Psoas muscle (tissue), 8 donors: ENCODE data around the gene FBXO4. TPM values are rescaled to one million over a fixed set of nuclear protein-coding genes. Genes with fewer than 3 reads are reported as not detected.

ENCODE experiments used
- ATAC-seq, 4 donors: fragments of 200-7000 bp; cut with Tn5 transposase; one replicate each; pipeline ENCODE4 v1.9.1; 2020; ENCODE audit warnings: moderate library complexity in 3 of 4, mild to moderate bottlenecking in 2 of 4
- DNase-seq, 2 donors: peaks; one replicate each; pipeline ENCODE4 v3.0.0-alpha.2; 2020
- H3K27ac ChIP-seq: fragments of 200-600 bp; one replicate; pipeline ENCODE4 v1.8.0; 2022
- H3K27me3 ChIP-seq, 3 donors: fragments of 200-600 bp in 1 of 3; one replicate each; pipeline versions ENCODE4 v1.6.1 to v1.8.0; 2013 to 2022; ENCODE audit warnings: low read length in 2 of 3, mild to moderate bottlenecking in 2 of 3, moderate library complexity in 1 of 3; ENCODE audit not compliant: insufficient read depth in 3 of 3
- H3K36me3 ChIP-seq, 2 donors: fragments of 200-600 bp in 1 of 2; one replicate each; pipeline versions ENCODE4 v1.6.1 to v1.8.0; 2013 to 2022; ENCODE audit warnings: low read depth in 1 of 2, mild to moderate bottlenecking in 1 of 2, moderate library complexity in 1 of 2; ENCODE audit not compliant: insufficient read depth in 1 of 2
- H3K4me1 ChIP-seq: fragments of 200-600 bp; one replicate; pipeline ENCODE4 v1.8.0; 2022
- H3K4me3 ChIP-seq: fragments of 200-600 bp; one replicate; pipeline ENCODE4 v1.8.0; 2022; ENCODE audit warnings: mild to moderate bottlenecking
- H3K9me3 ChIP-seq: fragments of 200-600 bp; one replicate; pipeline ENCODE4 v1.8.0; 2022
- CTCF ChIP-seq: fragments of 200-600 bp; IDR thresholded peaks from one replicate; pipeline ENCODE4 v1.8.0; 2022; ENCODE audit warnings: antibody characterized with exemption
- whole genome bisulfite sequencing, 3 donors: extraction: QIAGEN DNeasy Blood & Tissue Kit; methylation state at CpG; one replicate each; pipeline versions ENCODE4 v1.1.6 to v1.1.7; 2013; 5-methylcytosine and 5-hydroxymethylcytosine counted together
- intact Hi-C, 2 donors: fragments of 100-400 bp; cut with DNase I; formaldehyde crosslinking; loops; one replicate each; pipeline versions ENCODE4 v1.11.0 to v1.14.2; 2022
- polyA plus RNA-seq, 3 donors: library from polyadenylated mRNA; stranded (reverse); fragments of 200-250 nt; gene quantifications; one replicate each; pipeline ENCODE4 v1.2.3, GENCODE V29; 2013
- total RNA-seq, 4 donors: library from RNA; stranded (reverse); fragmentation: NEBNext Ultra II Directional in 2 of 4; extraction: Animal tissue kit (Norgen Biotek cat#: 25700) in 2 of 4; gene quantifications; one replicate each; pipeline versions ENCODE4 v1.2.1 to v1.2.4, GENCODE V29; 2021 to 2023
- donor health status: healthy with polysubstance abuse.
- donor health status: DM: no; HTN: no; CAD: no; lungs with moderate emphysema.
- donor health status: Bipolar disorder and iron deficiency.
- donor health status: healthy.
- donor health status: DM: yes; HTN: yes; CAD: no.
- donor health status: DM: no; HTN: no; CAD: no.
- donor health status: DM: no; HTN: no; CAD: no.
- donor health status: DM: yes; HTN: yes; CAD: no.

FBXO4 gene
- total and polyA plus RNA-seq, 7 donors, result 1.2 to 4.3 (median 2.6) TPM

GRCh38 chr5:41903382-41903891 lies 21.6 kb upstream of the FBXO4 start:
- WGBS, 3 donors, result 41 to 44% (median 43%) methylated on average over 8 of the region's 8 CpGs
- Histone ChIP-seq H3K9me3 (no peaks in the 10 kb centered on the region), H3K27me3 (no peaks in the 10 kb centered on the region), H3K27ac (peak overlapping the region; percentile 95), H3K36me3 (peaks cover 0 to 10% of the 10 kb centered on the region in 2 donors), H3K4me3 (peak overlapping the region; percentile 87), H3K4me1 (peaks cover 42% of the 10 kb centered on the region)
- intact Hi-C loops, result loop anchor here in 1 of 2 donors (5.0 kb wide), 1 partner anchor 36 kb away; no protein-coding TSS in a partner anchor
- no peak for TF ChIP-seq CTCF
- no peak for DNase-seq
- ATAC-seq, result no peak

DNA sequence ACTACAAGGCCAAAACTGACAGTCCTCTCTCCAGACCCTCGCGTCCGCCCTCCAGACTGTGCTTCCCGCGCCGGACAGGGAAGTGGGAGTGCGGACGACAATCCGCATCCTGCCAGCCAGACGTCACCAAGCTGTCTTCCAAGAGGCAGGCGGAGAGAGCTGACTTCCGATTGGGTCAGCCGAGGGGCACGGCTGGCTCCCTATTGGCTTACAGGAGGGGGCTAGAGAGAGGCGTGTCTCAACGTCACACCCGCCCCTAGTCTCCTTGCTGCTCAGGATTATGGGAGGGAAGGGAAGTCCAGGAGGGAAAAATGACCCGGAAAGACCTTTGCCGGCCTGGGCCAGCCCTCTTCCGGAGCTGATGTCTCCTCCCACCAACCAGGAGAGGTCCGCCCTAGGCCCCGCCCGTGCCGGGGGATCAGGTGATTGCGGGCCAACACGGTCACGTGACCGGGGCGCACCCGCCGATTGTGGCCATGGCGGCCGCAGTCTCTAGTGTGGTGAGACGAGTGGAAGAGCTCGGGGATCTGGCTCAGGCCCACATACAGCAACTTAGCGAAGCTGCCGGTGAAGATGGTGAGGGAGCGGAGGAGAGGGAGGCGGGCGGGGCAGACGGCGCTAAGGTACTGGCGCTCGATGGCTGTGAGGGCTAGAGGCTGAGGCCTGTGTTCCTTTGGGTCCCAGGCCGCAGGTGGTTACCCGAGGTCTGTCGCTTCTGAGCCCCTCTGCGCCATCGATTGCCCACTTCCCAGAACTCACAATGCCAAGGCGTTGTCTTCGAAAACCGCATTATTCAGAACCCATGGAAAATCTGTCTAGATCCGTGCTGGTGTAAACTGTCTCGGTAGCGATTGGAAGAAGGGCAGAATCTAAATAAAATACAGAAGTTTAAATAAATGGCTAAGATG lies 20.9 kb upstream of the FBXO4 start, which contains the start of gene RIMOC1:
Gene RIMOC1 (plus strand): TSS at position 453 of the 908 bp plus-strand sequence. CDS start 24 bp downstream, at position 477.
- intact Hi-C loops, result loop anchor here in 1 of 2 donors (5.0 kb wide), 1 partner anchor 37 kb away; no protein-coding TSS in a partner anchor
- peak within 1 kb of the TSS; percentile 95 for H3K27ac ChIP-seq
- ATAC-seq, result peak; percentile 98 to 99 (median 99)
- WGBS, 3 donors, result 0 to 1% (median 0%) methylated on average over 52 to 55 of the region's 55 CpGs
- peak; percentile 98 to 99 for DNase-seq
- peaks cover 42% of the 10 kb centered on the region for H3K4me1 ChIP-seq
- H3K27me3 ChIP-seq, result no peaks in the 10 kb centered on the region
- no peaks in the 10 kb centered on the region for H3K9me3 ChIP-seq
- TF ChIP-seq CTCF, result no peak
- H3K36me3 ChIP-seq, result peaks cover 0 to 17% of the 10 kb centered on the region in 2 donors
- peak within 1 kb of the TSS; percentile 87 for H3K4me3 ChIP-seq

DNA sequence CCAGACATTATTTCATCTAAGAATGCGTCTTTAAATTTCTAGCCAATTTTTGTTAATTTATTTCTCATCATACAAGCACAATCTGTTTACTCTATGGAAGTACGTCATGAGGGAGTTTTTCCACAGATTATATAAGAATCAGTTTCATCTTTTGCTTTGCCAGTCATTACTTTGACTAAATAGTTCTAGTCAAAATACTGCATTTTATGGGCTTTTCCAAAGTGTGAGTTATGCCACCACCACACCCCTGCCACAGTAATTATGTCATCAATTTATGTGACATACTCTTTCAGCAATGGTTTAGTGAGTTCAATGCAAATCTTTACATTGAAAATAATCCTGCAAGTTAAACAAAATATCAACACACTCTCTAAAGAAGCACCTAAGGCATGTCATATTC lies 18.9 kb upstream of the FBXO4 start:
- peaks cover 49% of the 10 kb centered on the region for H3K4me1 ChIP-seq

More for the DNA sequence above, 18.9 kb upstream of the FBXO4 start:
- peaks cover 4 to 37% of the 10 kb centered on the region in 2 donors for H3K36me3 ChIP-seq
- intact Hi-C loops, result loop anchor here in 1 of 2 donors (5.0 kb wide), 1 partner anchor 49 kb away; no protein-coding TSS in a partner anchor
- no peaks in the 10 kb centered on the region for H3K9me3 ChIP-seq
- no peak overlapping the region for H3K4me3 ChIP-seq
- no peak for TF ChIP-seq CTCF
- H3K27ac ChIP-seq, result peak overlapping the region; percentile 0
- ATAC-seq (no peak), DNase-seq (no peak)
- H3K27me3 ChIP-seq, result no peaks in the 10 kb centered on the region
- 79 to 93% (median 84%) methylated on average over 2 of the region's 2 CpGs for WGBS, 3 donors
